ENCODE data around the gene TEX53. TPM values are rescaled to one million over a fixed set of nuclear protein-coding genes. Genes with fewer than 3 reads are reported as not detected.

The TEX53 gene
- total and polyA plus RNA-seq, 2 of the 8 experiments (the other 6 are each of a cell fraction or from before 2014, with no cell fraction given) = not detected

- H4K91ac ChIP-seq (replicated peaks; ENCODE audit: insufficient read length, low read length) = no peak overlapping the region
- FAIRE-seq = no peak
Measured at GRCh38 chr9:114616684-114617520, 40.7 kb downstream of the TEX53 start.

More at GRCh38 chr9:114616684-114617520, 40.7 kb downstream of the TEX53 start:
- no peak overlapping the region for H2BK5ac ChIP-seq (ENCODE audit: low read depth, low read length)
- H3K79me1 ChIP-seq (ENCODE audit: low read depth, low read length) = no peaks in the 10 kb centered on the region; the same call in 1 of the 2 replicates
- H2AFZ ChIP-seq (ENCODE audit: low read length) = no peak overlapping the region
- no peak overlapping the region for H2BK12ac ChIP-seq (ENCODE audit: low read depth, low read length)
- H4K5ac ChIP-seq (ENCODE audit: insufficient read length, low read depth, low read length) = no peak overlapping the region
- peaks cover 8 to 17% (median 13%) of the 10 kb centered on the region in 4 experiments for H3K4me1 ChIP-seq (replicated peaks in 1 of 4; ENCODE audit: control insufficient read depth in 3 of 4, insufficient read depth in 4 of 4, low read length in 3 of 4)
- H4K20me1 ChIP-seq (replicated peaks in 1 of 2; ENCODE audit: control insufficient read depth in 1 of 2, insufficient read depth in 2 of 2, low read length in 2 of 2) = peaks cover 0 to 3% of the 10 kb centered on the region in 2 experiments
- CTCF ChIA-PET (ENCODE audit: partially characterized antibody) = interaction anchor here (0.6 to 1.7 kb wide), 8 partner anchors 13 to 1865 kb away, joined by 3 to 5 read pairs (median 3); no protein-coding TSS in a partner anchor
- no peak overlapping the region for H3K4ac ChIP-seq (replicated peaks; ENCODE audit: insufficient read length, low read depth, low read length)
- no peak for DNase-seq (ENCODE audit: low read depth in 1 of 2, low spot score in 2 of 2)
- no peak overlapping the region for H3K4me2 ChIP-seq (ENCODE audit: insufficient read depth in 1 of 2, low read depth in 2 of 2, low read length in 2 of 2)
- no peak overlapping the region for H2AK5ac ChIP-seq (ENCODE audit: low read depth, low read length)
- no peak overlapping the region for H3K56ac ChIP-seq (replicated peaks; ENCODE audit: insufficient read length, low read depth, low read length)
- no peak overlapping the region for H3K9ac ChIP-seq (replicated peaks in 1 of 4; ENCODE audit: extremely low read depth in 1 of 4, low read depth in 3 of 4, low read length in 3 of 4)
- POLR2A ChIA-PET (ENCODE audit: partially characterized antibody) = interaction anchor here (0.8 to 16.2 kb wide), 2 partner anchors 11 to 27 kb away, joined by 3 to 218 read pairs; partner anchors contain the start of gene ATP6V1G1
- H3K18ac ChIP-seq (ENCODE audit: extremely low read depth, low read length) = no peak overlapping the region
- no peak overlapping the region for H3K23ac ChIP-seq (ENCODE audit: insufficient read length)
- TF ChIP-seq EGR1 (IDR thresholded peaks at IDR 0.05; ENCODE audit: borderline replicate concordance, low read depth, low read length) (no peak), GABPA (IDR thresholded peaks at IDR 0.05; ENCODE audit: borderline replicate concordance, insufficient read depth, low read length) (no peak), SIX5 (IDR thresholded peaks at IDR 0.05; ENCODE audit: low read depth, low read length) (no peak), CHD2 (IDR thresholded peaks at IDR 0.05; ENCODE audit: low read length) (no peak)
- 0 out of 7 replicates have a peak, but pooled peaks cover 0 to 2% (median 0%) of the 10 kb centered on the region in 4 experiments for H3K27me3 ChIP-seq (replicated peaks in 1 of 4; ENCODE audit: control insufficient read depth in 3 of 4, extremely low read depth in 1 of 4, insufficient read depth in 3 of 4, low read length in 3 of 4)
- WGBS, 2 experiments (ENCODE audit: extremely low coverage in 1 of 2, insufficient coverage in 1 of 2, insufficient read length in 1 of 2, insufficient replicate concordance in 2 of 2, low coverage in 1 of 2, low lambda C conversion rate in 2 of 2, missing lambda C conversion rate in 1 of 2) = 95% methylated on average over 4 of the region's 4 CpGs; no CpG with 5 or more reads in 1 of the 2 experiments
- H3K36me3 ChIP-seq (ENCODE audit: control insufficient read depth in 2 of 4, insufficient read depth in 4 of 4, low read length in 3 of 4) = no peaks in the 10 kb centered on the region
- no peaks in the 10 kb centered on the region; the same call in 1 of the 2 replicates for H3K23me2 ChIP-seq (ENCODE audit: low read depth, low read length)
- H3K79me2 ChIP-seq (ENCODE audit: control insufficient read depth in 1 of 2, insufficient read depth in 2 of 2, low read length in 2 of 2) = peaks cover 0 to 7% of the 10 kb centered on the region in 2 experiments; a peak in 1 of 4 replicates
- H4K8ac ChIP-seq (ENCODE audit: extremely low read depth, insufficient read depth, low read length) = no peak overlapping the region
- no peak overlapping the region for H2BK20ac ChIP-seq (ENCODE audit: low read length)
- no peak overlapping the region for H3K27ac ChIP-seq (ENCODE audit: low read depth, low read length)
- no peak overlapping the region; the same call in 1 of the 2 replicates for H2BK15ac ChIP-seq (ENCODE audit: low read length)
- H3K14ac ChIP-seq (ENCODE audit: insufficient read length) = no peak overlapping the region
- H2BK120ac ChIP-seq (replicated peaks; ENCODE audit: low read depth, low read length) = no peak overlapping the region
- H3K9me3 ChIP-seq (ENCODE audit: insufficient read depth in 2 of 2, low read depth in 1 of 2, low read length in 1 of 2) = no peaks in the 10 kb centered on the region
- H3K4me3 ChIP-seq (ENCODE audit: extremely low read depth in 1 of 4, insufficient read depth in 2 of 4, low read depth in 3 of 4, low read length in 4 of 4) = no peak overlapping the region

Measured in H1 (cell line).